ENCODE results near the gene LRP8.

LRP8 gene

DNA sequence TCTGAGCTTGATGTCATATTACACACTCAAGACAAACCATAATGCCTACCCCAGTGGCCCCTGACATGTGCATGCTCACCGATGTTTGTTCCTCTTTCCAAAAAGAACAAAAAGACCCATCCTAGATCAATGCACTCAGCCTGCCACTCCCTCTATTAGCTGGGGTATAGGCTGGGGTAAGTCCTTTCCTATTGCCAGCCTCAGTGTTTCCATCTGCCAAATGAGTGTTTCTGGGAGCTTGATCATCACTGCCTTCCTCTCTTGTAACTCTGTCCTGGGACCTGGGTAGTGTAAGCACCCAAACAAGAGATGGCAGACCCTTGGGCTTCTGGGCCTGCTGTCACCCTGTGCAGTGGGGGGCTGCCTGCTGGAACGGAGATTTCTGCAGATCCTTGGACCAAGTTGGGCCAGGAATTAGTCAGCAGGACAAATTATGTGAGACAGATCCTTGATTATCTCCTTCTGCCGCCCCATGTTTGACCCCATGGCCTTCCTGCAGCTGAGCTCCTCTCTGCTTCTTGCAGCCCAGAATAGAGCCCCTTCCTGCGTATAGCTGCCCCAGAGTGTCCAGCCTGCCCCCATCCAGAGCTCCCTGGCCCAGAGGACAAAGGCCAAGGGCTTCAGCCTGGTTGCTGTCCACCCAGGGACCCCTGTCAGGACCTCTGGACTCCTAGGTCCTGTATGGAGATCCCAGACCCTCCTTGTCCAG, 31.5 kb upstream of the LRP8 start:
- no peak for DNase-seq

DNA sequence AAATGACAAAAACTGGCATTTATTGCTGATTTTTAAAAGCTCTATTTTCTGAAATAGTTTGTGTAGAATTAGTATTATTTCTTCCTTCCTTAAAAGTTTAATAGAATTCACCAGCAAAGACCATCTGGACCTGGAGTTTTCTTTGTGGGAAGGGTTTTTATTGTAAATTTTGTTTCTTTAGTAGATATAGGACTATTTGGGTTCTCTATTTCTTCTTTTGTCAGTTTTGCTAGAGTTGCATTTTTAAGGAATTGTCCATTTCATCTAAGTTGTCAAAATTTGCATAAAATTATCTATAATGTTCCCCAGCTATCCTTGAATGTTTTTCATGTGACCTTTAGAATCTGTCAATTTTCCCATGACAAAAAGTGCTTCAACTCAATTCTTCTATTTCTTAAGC, 28.8 kb upstream of the LRP8 start:
- DNase-seq: no peak

DNA sequence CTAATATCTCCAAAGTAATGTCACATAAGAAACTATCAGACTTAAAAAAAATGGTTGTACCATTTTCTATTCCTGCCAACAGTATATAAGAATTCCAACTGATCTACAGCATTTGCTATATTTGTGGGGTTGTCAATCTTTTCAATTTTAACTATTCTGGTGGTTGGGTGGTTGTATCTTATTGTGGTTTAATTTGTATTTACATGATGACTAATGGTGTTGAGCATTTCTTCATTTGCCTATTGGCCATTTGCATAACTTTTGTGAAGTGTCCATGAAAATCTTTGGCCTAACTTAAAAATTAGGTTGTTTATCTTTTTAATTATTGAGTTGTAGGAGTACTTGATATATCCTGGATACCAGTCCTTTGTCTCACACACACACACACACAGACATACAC, 26.2 kb upstream of the LRP8 start:
- DNase-seq: no peak

DNA sequence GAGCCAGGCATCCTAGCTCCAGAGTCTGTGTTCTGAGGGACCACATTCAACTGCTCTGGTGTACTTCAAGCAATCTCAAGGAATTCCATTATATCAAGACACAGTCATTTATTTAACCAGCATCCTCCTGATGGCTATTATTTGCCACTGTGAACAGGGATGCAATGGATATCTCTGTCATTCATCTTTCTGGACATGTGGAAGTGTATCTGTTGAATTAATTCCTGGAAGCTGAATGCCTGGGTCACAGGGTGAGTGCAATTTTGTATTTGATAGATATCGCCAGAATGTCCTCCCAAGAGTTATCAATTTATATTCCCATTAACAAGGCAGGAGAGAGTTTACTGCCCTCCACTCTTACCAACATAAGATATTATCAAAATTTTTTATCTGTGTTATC, 24.7 kb upstream of the LRP8 start:
- DNase-seq: no peak

DNA sequence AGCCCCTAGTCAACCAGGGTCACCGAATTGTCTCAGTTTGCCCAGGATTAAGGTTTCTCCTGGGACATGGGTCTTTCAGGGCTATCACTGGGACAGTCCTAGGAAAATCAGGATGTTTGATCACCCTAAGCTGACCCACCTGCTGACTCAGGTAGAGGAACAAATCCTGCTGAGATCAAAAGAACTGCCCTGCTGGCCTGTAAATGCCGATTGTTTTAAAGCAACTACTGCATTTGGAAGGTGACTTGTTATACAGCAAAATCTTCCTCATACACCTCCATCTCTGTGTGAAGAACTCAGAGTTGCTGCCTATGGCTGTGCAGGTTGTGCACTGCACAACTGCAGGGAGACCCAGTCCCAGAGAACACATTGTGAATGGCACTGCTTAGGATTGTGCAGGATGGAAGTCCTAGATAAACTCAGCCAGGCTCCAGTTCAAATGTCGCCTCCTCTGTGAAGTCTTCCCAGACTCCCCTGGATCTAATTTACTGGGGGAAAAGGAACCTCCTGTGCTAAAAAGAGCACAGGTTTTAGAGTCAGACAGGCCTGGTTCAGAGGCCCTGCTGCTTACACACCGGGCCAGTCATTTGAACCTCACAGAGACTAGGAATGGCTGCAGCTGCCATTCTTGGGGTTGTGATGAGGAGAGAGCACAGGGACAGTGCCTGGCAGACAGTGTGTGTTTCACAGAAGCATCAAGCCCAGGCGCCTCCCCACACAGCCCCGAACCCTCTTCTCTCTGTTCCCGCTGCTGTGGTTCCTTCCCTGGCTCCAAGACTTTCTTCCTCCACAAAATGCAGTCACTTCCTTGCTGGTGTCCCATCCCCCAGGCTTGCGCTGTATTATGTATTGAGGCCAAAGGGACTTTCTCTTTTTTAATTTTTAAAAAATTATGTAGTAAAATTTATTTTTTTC, 23.2 kb upstream of the LRP8 start:
- no peak for DNase-seq

DNA sequence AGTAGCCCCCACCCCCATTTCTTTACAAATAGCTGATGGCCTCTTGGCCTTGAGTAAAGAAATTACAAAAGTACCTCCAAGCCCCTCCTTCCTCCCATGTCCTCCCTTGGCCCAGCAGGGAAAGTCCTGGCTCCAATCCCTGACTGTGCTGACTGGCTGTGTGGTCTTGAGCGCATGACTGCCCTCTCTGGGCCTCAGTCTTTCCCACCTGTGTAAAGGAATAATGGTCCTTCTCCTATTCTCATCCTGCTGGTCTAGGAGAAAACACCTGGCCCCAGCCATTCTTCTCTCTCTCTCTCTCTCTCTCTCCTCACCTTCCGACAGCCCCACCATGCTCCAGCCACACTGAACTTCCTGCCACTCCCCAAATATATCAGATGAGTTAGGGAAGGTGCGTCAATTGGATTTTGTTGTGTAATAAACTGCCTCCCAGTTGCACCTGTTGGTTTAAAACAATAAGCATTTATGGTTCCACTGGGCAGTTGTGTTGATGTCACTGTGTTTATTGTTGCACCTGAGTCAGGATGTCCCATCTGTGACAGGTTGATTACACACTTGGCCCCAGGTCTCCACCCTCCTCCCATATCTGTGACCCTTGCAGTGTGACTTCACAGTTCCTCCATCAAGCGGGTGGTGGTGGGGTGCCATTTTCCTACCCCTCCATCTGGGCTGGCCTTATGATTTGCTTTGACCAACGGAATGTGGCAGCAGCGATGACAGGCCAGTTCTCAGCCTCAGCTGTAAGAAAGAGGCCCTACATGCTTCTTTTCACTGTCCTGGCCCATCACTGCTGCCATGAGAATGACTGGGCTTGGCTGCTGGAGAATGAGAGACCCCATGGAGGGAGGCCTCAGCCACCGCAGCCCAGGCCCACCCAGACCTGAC, 22.3 kb upstream of the LRP8 start:
- no peak for DNase-seq

DNA sequence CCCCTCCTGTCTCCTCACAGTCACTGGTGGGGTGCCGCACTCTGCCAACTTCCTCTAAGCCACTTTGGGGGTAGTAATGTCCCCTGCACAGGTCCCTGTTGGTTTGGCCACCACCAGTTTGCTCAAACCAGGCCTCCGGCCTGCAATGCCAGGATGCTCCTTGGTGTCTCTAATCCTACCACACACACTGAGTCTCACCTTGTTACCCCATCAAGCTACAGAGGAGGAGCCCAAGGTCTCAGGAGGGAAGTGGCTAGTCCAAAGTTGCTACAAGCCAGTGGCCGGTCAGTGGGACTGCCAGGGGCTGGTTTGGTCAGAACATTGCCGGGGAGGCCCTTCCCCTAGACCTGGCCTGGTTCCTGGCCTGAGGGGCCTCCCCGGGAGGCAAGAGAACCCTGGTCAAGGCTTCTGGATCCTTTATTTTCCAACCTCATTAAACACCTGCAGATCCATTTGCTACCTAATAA, 21.5 kb upstream of the LRP8 start:
- DNase-seq: no peak

DNA sequence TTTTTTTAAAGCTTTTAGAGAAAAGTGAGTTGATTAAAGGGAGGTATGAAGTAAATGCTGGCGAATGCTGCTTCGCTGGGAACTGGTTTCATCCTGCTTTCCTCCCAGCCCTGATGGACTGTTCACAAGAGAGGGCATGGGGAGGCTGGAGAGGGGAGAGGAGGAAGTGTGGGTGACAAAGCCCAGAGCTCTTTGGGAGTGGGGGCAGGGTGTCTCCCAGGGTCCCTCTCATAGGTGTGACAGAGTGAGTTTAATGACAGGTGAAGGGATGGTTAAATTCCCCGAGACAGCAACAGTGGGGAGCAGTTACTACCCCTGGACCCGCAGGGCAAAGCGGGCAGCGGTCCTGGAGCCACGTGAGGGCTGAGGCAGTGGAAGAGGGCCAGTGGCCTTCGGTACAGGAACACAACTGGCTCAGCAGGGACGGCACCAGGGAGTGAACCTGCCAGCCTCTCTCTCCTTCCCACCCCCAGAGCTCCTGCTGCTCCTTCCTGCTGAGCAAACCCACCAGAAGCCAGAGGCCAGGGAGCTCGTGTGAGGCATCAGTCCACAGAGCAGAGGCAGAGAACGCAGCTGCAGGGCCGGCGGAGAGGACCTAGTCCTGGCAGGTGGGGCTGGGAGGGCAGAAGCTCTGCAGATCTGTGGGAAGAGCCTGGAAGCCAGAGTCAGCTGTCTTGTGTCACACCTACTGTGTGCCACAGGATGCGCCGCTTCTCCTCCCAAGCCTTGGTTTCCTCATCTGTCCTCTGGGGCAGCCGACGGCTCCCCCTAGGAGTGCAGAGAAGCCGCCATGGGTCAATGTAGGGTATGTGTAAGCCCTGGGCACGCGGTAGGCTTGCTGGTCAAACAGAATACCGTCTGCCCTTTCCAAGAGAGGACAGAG, 20.9 kb upstream of the LRP8 start:
- no peak for DNase-seq

DNA sequence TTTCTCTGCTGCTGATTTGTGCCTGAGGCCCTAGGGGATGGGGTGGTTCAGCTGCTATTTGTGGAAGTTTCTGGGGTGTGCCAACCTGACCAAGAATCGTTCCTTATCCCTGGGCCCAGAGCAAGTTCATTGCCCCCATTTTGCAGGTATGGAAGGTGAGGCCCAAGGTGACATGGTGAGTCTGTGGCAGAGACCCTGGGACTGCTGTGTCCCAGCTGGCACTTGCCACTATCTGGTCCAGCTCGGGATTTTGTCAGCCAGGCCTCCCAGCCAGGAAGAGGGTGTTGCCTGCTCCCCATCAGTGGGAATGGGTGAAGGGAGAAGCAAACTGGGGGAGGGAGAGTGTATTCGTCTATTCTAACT, 18.9 kb upstream of the LRP8 start:
- no peak for DNase-seq

DNA sequence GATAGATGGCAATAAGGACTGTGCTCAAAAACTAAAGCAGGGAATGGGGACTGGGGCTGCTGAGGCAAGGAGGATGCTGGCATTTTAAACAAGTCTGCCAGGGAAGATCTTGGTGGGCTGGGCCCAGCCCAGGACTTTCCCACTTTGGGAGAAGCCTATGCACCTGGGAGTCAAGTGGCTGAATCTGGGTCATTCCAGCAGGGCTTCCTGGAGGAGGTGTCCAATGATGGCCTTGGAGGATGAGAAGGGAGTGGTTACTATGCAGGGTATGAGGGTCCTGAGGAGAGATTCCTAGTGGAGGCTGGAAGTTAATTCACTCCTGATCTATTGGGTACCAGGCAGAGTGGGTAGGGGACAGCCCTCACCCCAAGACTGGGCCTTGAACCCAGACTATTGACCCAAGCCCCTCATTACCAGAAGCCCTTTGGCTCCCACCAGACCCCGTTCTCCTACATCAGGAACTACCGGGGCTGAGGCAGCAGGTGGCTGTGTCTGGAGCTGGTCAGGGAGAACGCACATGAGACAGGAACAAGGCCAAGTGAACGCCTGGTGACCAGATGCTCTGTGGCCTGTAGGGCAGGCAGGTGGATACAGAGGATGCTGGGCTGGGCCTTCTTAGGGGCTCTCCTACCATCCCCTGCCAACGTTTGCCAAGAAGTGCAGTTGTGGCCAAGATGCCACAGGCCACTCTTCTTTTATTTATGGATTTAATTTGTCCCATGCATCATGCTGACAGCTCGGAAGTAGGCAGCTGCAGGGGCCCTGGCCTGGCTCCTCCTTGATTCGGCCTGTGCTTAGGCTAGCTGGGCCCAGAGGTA, 18.3 kb upstream of the LRP8 start:
- no peak for DNase-seq

DNA sequence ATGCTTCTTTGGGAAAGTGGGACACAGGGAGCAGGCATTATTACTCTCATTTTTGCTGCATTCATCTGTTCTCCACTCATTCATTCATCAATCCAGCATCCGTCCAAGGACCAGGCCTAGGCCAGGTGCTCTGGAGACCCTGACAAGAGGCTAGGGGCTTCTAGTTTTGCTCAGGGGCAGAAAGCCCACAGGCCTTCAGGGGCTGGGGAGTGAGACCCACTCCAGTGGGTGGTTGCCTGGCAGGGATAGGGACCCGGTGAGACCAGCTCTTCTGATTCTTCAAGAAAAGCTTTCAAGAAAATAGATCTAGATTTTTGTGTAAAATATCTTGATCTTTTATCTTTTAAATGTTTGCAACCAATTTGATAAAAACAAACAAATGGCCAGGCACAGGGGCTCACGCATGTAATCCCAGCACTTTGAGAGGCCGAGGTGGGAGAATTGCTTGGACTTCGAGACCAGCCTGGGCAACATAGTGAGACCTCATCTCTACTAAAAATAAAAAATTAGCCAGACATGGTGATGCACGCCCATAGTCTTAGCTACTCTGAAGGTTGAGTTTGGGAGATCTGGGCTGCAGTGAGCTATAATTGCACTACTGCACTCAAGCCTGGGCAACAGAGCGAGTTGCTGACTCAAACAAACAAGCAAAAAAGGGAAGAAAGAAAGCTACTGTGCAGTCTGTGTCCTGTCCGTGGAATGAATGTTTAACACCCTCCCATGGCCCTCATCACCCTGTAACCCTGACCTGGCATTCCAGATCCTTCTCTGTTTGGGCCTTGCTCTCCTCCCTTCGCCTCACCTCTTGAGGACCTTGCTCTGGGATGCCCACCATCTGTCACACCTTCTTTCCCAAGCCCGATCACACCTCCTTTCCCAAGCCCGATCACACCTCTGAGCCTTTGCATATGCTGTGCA, 17.3 kb upstream of the LRP8 start:
- DNase-seq: no peak

DNA sequence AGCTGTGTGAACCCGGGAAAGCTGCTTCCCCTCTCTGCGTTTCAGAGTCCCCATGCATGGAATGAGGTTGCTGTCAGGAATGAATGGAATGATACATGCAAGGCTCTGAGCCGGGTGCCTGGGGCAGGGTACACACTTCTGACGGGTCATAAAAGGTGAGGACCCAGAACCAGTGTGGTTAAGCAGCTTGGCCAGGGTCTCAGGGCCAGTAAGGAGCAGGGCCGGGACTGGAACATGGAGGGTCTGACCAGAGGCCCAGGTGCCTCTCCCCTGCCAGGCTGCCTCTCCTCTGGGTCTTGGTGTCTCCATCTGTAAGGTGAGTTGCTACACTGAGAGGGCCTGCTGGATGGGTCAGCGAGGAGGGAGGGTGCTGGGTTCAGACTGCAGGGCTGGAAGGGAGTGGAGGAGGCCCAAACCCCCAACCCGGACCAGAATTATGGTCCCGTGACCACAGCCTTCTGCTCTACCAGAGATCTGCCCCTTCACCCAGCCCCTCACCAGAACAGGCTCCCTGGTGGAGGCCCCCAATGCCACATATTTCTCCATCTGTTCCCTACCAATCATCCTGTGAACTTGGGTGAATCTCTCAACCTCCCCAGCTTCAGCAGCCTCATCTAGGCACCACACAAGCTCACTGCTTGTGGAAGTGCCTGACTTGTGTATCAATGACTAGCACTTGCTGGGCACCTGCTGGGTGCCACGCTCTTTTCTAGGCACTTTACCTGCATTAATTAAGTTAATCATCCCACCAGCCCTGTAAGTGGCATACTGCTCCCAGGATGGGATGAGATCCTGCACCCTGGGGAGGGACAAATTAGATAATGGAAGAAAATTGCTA, 16.2 kb upstream of the LRP8 start:
- no peak for DNase-seq

DNA sequence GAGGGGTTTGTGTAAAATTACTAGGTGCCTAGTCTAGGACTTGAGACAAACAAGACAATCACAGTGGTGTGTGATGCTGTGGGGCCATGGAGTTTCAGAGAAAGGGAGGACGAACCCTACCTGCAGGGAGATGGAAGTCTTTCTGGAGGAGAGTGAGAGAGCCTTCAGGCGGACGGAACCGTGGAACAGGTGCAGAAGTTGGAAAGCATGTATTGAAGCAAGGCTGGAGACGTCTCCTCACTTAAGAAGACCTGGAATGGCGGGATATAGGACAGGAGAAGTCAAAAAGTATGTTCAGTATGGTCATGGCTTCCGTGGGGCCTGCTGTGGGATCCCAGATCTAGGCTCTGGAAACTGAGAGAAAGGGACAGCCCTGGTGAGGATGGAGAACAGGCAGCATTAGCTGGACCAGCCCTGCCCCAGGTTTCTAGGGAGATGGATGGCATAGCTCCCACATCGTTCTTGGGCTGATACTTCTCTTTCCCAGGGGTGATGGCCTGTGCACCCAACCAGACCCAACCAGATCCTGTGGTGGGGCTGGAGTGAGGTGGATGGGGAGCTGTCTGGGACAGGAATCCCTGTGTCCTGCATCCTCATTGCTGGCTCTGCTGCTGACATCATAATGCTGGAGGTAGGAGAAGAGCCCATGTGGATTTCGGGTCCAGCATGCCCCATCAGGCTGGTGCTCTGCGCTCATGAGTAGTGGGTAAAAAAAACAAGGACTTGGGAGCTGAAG, 15.0 kb upstream of the LRP8 start:
- no peak for DNase-seq

DNA sequence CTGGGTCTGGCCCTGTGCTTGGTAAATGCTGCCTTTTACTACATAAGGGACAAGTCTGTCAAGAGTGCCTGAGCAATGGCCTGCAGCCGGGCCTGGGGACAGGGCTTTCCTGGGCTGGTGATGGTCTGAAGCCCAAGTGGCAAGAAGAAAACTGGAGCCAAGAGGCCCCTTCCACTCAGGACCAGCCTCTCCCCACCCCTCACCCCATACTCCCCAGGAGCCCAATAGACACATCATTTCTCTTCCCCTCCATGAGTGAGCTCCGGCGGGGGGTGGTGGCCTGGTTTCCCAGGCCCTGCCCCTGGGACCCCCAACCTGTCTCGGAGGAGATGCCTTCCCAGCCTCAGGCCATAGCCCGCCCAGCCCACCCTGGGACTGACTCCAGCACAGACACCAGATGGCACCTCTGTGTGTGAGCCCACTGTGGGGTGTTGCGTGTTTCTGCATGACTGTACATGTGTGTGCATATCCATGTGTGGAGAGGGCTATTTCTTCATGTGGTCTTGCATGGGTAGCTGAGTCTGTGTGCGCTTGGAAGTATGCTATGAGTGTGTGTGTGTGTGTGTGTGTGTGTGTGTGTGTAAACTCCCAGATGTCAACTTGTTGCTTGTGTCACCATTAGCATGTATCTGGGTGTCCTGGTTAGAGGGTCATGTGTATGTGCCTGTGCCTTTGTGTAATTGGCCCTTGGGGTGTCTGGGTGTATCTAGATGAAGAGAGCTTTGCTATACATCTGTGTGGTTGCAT, 14.3 kb upstream of the LRP8 start:
- no peak for DNase-seq

DNA sequence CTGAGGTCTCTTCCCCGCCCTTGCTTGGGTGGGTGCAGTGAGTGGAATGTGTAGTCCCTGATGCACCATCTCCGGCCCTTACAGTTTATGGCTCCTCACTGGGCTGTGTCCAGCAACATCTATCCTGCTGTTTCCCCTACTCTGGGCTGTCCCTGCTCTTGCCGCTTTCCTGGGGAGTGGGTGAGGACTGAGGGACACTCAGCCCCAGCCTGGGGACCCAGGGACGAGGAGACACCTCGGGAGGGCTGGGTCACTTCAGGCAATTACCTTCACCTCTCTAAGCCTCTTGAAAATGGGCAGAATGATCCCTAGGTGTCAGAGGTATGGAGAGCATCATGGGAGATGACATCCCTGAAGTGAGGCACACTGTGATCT, 13.6 kb upstream of the LRP8 start:
- DNase-seq: no peak

DNA sequence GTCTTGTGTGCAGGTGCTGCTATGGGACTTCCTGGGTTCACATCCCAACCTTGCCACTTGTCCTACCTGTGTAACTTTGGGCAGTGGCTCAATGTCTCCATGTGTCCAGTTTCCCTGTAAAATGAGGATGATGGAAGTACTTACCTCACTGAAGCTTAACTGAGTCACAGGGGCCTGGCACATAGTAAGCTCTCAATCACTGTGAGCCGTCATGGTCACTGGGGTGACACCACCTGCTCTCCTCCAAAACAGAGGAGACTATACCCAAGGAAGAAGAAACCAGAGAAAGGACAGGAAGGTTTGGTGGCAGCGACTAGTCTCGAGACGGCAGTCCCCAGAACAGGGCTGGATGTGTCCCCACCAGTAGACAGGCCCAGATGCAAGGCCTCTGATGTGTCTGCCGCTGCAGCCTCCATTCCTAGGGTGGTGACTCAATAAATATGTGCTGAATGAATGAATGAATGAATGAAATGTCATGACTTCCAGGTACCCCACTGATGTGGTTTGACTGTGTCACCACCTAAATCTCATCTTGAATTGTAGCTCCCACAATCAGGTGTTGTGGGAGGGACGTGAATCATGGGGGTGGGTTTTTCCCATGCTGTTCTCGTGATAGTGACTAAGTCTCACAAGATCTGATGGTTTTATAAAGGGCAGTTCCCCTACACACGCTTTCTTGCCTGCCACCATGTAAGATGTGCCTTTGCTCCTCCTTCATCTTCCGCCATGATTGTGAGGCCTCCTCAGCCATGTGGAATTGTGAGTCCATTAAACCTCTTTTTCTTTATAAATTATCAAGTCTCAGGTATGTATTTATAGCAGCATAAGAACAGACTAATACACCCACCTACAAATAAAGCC, 13.0 kb upstream of the LRP8 start:
- DNase-seq: no peak
